Tibial artery (tissue), 4 donors: ENCODE measurements around the gene CD300LG.

ENCODE experiments used
- DNase-seq, 2 donors: peaks; one replicate each; pipeline ENCODE4 v3.0.0-alpha.2; 2019
- H3K27ac ChIP-seq, 2 donors: fragments of 200-600 bp; sonication (generic) in 1 of 2; 1 replicate in 1 of 2; 2 replicates in 1 of 2; pipeline ENCODE4 v1.5.1; 2018 to 2019; ENCODE audit warnings: mild to moderate bottlenecking in 1 of 2
- H3K27me3 ChIP-seq, 2 donors: fragments of 200-600 bp; sonication (generic) in 1 of 2; one replicate each; pipeline versions ENCODE4 v1.5.1 to v1.6.0; 2016 to 2019
- H3K36me3 ChIP-seq, 3 donors: fragments of 200-600 bp; sonication (generic) in 2 of 3; one replicate each; pipeline ENCODE4 v1.5.1; 2016 to 2019; ENCODE audit warnings: mild to moderate bottlenecking in 2 of 3
- H3K4me1 ChIP-seq, 4 donors: fragments of 200-600 bp; sonication (generic) in 2 of 4; 1 replicate in 3 of 4; 2 replicates in 1 of 4; pipeline ENCODE4 v1.5.1; 2016 to 2019
- H3K4me3 ChIP-seq, 2 donors: fragments of 200-600 bp; sonication (generic) in 1 of 2; 1 replicate in 1 of 2; 2 replicates in 1 of 2; pipeline ENCODE4 v1.5.1; 2018 to 2019; ENCODE audit warnings: mild to moderate bottlenecking in 2 of 2
- H3K9me3 ChIP-seq, 3 donors: fragments of 200-600 bp; sonication (generic) in 1 of 3; one replicate each; pipeline ENCODE4 v1.5.1; 2016 to 2019
- CTCF ChIP-seq, 2 experiments: fragments of 200-600 bp in 1 of 2; fragments of 450-650 bp in 1 of 2; IDR thresholded peaks; one replicate each; pipeline ENCODE4 v1.5.1; 2017 to 2019; ENCODE audit warnings: antibody characterized with exemption in 2 of 2, mild to moderate bottlenecking in 1 of 2, moderate library complexity in 1 of 2
- intact Hi-C: fragments of 100-400 bp; cut with DNase I; formaldehyde crosslinking; loops from one replicate; pipeline ENCODE4 v1.15.0; 2023; ENCODE audit warnings: low total_unique reads

CD300LG gene

GRCh38 chr17:43812396-43813265 is 34.3 kb upstream of the CD300LG start:
- no peaks in the 10 kb centered on the region for H3K9me3 ChIP-seq
- peaks cover 0 to 6% (median 0%) of the 10 kb centered on the region in 4 donors for H3K4me1 ChIP-seq
- no peak for TF ChIP-seq CTCF (IDR thresholded peaks at IDR 0.05)
- peaks cover 12 to 83% (median 58%) of the 10 kb centered on the region in 3 donors for H3K36me3 ChIP-seq
- no peaks in the 10 kb centered on the region for H3K27me3 ChIP-seq
- H3K4me3 ChIP-seq, result no peak overlapping the region
- DNase-seq, result no peak
- intact Hi-C loops, result no loop called here
- no peak overlapping the region for H3K27ac ChIP-seq

- Histone ChIP-seq H3K27me3 (no peaks in the 10 kb centered on the region), H3K27ac (no peak overlapping the region), H3K9me3 (no peaks in the 10 kb centered on the region), H3K4me3 (no peak overlapping the region), H3K36me3 (peaks cover 9 to 79% (median 58%) of the 10 kb centered on the region in 3 donors), H3K4me1 (peaks cover 0 to 6% (median 0%) of the 10 kb centered on the region in 4 donors)
- TF ChIP-seq CTCF (IDR thresholded peaks at IDR 0.05), result no peak
- DNase-seq, result no peak
- intact Hi-C loops, result no loop called here
Observed at GRCh38 chr17:43813386-43813785, 33.6 kb upstream of the CD300LG start.

GRCh38 chr17:43814026-43814425 is 33.0 kb upstream of the CD300LG start:
- TF ChIP-seq CTCF (IDR thresholded peaks at IDR 0.05), result no peak
- Histone ChIP-seq H3K4me1 (peaks cover 0 to 6% (median 0%) of the 10 kb centered on the region in 4 donors), H3K4me3 (no peak overlapping the region), H3K36me3 (peaks cover 5 to 76% (median 53%) of the 10 kb centered on the region in 3 donors), H3K27me3 (no peaks in the 10 kb centered on the region), H3K9me3 (no peaks in the 10 kb centered on the region), H3K27ac (no peak overlapping the region)
- intact Hi-C loops, result no loop called here
- DNase-seq, result no peak

- H3K4me1 ChIP-seq, result peaks cover 0 to 6% (median 0%) of the 10 kb centered on the region in 4 donors
- no peak overlapping the region for H3K27ac ChIP-seq
- no peak for TF ChIP-seq CTCF (IDR thresholded peaks at IDR 0.05)
- H3K27me3 ChIP-seq, result no peaks in the 10 kb centered on the region
- intact Hi-C loops, result no loop called here
- DNase-seq, result no peak
- peaks cover 5 to 77% (median 53%) of the 10 kb centered on the region in 3 donors for H3K36me3 ChIP-seq
- H3K9me3 ChIP-seq, result no peaks in the 10 kb centered on the region
- H3K4me3 ChIP-seq, result no peak overlapping the region
Observed at GRCh38 chr17:43814714-43815113, 32.3 kb upstream of the CD300LG start.

GRCh38 chr17:43816336-43817320 is 30.3 kb upstream of the CD300LG start:
- Histone ChIP-seq H3K36me3 (peaks cover 5 to 71% (median 46%) of the 10 kb centered on the region in 3 donors), H3K27me3 (no peaks in the 10 kb centered on the region), H3K27ac (no peak overlapping the region), H3K9me3 (no peaks in the 10 kb centered on the region), H3K4me1 (peaks cover 0 to 6% (median 0%) of the 10 kb centered on the region in 4 donors), H3K4me3 (no peak overlapping the region)
- no peak for TF ChIP-seq CTCF (IDR thresholded peaks at IDR 0.05)
- intact Hi-C loops, result no loop called here
- no peak for DNase-seq
